ENCODE measurements around the gene ERFE.
"Not testable (repeated sequence)": the region's sequence is repeated elsewhere in the genome, so short reads cannot be mapped to it uniquely, and the experiment has no call there.

The ERFE gene

DNA sequence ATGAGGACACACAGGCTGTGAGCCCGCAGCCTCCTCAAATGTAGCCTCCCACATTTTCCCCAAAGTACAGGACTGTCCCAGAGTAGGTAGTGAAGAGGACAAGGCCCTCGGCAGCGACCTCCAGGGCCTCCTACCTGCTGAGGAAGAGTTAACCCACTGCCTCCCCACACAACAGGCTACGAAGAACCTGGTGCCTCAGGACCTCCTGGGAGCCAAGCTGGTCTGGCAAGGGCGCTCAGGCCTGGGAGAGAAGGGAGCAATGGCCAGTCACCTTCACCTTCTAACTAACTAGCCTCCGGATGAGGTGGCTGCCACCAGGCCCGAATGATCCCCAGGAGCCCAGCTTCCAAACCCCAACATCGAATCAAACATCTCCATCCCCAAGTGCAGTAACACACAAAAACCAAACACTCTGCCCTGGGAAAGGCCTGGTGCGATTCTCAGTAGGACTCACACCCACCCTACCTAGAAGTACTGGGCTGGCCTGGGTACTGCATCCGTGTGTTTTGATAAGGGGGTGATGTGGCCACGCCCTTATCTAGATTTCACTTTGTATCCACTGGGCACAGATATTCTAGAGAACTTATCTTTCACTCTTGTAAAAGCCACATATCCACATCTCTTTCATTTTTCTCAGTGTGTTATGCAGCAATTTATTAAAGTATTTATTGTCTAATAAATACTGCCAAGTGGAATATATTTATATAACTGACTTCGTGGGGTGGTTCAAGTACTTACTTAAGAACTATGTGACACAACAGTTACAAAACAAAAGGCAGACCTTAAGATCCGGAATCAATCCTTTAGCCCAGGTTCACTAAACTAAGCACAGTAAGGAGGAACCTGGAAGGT lies 9.7 kb downstream of the ERFE start:
- H3K36me3 ChIP-seq (ENCODE audit: insufficient read depth, low read length) = peaks cover 33% of the 10 kb centered on the region
- H3K27ac ChIP-seq (ENCODE audit: low read depth, low read length) = no peak overlapping the region
- H3K27me3 ChIP-seq (ENCODE audit: insufficient read depth, low read length) = peaks cover 22% of the 10 kb centered on the region
- H3K4me3 ChIP-seq (ENCODE audit: low read length) = no peak overlapping the region
- no peak overlapping the region for H3K9ac ChIP-seq (ENCODE audit: low read depth, low read length)
- no peaks in the 10 kb centered on the region for H3K9me3 ChIP-seq (ENCODE audit: insufficient read depth, low read depth, low read length)
- WGBS = 98% methylated on average over 11 of the region's 13 CpGs
- no peaks in the 10 kb centered on the region for H3K4me1 ChIP-seq (ENCODE audit: insufficient read depth, low read length)

GRCh38 chr2:238169048-238169707 lies 10.4 kb downstream of the ERFE start:
- Histone ChIP-seq H3K27ac (ENCODE audit: low read depth, low read length) (no peak overlapping the region), H3K27me3 (ENCODE audit: insufficient read depth, low read length) (peaks cover 14% of the 10 kb centered on the region), H3K9ac (ENCODE audit: low read depth, low read length) (no peak overlapping the region)

DNA sequence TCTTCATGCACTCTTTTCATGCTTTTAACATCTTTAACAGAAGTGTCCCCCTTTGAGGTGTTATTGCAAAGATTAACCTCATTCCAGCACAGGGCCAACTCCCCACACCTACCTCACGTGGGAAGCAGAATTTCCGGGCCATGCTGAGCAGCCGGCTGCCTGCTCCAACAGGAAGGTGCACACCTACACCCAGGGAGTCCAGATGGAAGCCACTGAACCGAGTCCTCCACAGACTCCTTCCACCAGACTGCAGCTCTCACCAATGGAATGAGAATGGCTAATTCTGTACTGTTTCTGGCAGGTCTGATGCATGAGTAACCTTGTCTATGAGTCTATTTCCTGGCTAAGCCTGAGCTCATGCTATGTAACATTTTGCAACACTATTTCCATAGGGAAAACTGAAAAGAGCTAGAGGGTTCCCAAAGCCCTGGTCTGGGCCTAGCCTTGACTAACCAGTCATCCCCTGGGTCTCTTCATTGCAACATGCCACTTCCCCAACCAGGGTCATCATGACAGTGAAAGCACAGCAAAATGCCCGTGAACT lies 11.0 kb downstream of the ERFE start:
- WGBS = 89% methylated on average over 5 of the region's 5 CpGs
- Histone ChIP-seq H3K36me3 (ENCODE audit: insufficient read depth, low read length) (peaks cover 44% of the 10 kb centered on the region), H3K27me3 (ENCODE audit: insufficient read depth, low read length) (peaks cover 8% of the 10 kb centered on the region), H3K4me3 (ENCODE audit: low read length) (no peak overlapping the region), H3K9ac (ENCODE audit: low read depth, low read length) (no peak overlapping the region), H3K27ac (ENCODE audit: low read depth, low read length) (no peak overlapping the region), H3K4me1 (ENCODE audit: insufficient read depth, low read length) (no peaks in the 10 kb centered on the region), H3K9me3 (ENCODE audit: insufficient read depth, low read depth, low read length) (no peaks in the 10 kb centered on the region)

More at GRCh38 chr2:238169048-238169707, 10.4 kb downstream of the ERFE start:
- 92% methylated on average over 6 of the region's 6 CpGs for WGBS
- no peak overlapping the region for H3K4me3 ChIP-seq (ENCODE audit: low read length)
- H3K4me1 ChIP-seq (ENCODE audit: insufficient read depth, low read length) = no peaks in the 10 kb centered on the region
- H3K36me3 ChIP-seq (ENCODE audit: insufficient read depth, low read length) = peaks cover 39% of the 10 kb centered on the region
- no peaks in the 10 kb centered on the region for H3K9me3 ChIP-seq (ENCODE audit: insufficient read depth, low read depth, low read length)

DNA sequence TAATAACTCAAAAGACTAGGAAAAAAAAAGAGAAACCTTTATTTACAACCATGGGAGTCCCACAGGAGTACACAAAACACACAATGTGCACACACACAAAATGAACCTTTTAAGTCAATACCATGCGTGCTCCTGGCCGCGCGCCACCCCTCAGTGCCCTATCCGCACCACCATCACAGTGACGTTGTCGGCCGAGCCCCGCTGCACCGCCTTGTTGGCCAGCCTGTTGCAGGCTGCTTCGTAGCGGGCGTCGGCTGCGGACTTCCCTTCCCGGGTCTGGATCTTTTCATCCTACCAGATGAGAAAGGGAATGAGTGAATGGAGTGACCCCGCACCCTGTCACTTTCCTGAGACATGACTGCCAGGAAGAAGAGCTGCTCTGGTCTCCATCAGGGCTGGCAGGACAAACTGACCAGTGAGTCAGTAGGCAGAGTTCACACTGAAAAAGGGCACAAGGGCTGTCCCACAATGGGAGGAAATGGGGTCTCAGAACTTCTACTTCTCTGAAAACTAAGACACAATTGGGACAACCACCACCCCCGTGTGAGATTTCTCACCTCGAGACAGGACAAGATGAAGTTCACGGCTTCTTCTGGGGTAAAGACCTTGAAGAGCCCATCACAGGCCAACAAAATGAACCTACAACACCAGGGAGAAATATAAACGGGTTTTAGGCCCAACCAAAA lies 11.8 kb downstream of the ERFE start:
- H3K4me1 ChIP-seq (ENCODE audit: insufficient read depth, low read length) = no peaks in the 10 kb centered on the region
- 0 out of 2 replicates have a peak, but pooled peaks cover under 1% of the 10 kb centered on the region for H3K27me3 ChIP-seq (ENCODE audit: insufficient read depth, low read length)
- H3K36me3 ChIP-seq (ENCODE audit: insufficient read depth, low read length) = peaks cover 48% of the 10 kb centered on the region
- H3K9me3 ChIP-seq (ENCODE audit: insufficient read depth, low read depth, low read length) = no peaks in the 10 kb centered on the region
- WGBS = 94% methylated on average over 20 of the region's 21 CpGs
- no peak overlapping the region for H3K27ac ChIP-seq (ENCODE audit: low read depth, low read length)
- no peak overlapping the region for H3K9ac ChIP-seq (ENCODE audit: low read depth, low read length)
- H3K4me3 ChIP-seq (ENCODE audit: low read length) = no peak overlapping the region

DNA sequence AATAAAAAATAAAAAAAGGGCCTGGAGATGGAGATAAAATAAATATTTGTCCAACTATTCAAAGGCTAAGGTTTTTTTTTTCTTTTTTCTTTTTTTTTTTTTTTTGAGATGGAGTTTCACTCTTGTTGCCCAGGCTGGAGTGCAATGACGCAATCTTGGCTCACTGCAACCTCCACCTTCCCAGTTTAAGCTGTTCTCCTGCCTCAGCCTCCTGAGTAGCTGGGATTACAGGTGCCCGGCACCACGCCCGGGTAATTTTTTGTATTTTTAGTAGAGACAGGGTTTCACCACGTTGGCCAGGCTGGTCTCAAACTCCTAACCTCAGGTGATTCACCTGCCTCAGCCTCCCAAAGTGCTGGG lies 12.3 kb downstream of the ERFE start:
- H3K9ac ChIP-seq (ENCODE audit: low read depth, low read length); H3K27ac ChIP-seq (ENCODE audit: low read depth, low read length); H3K4me3 ChIP-seq (ENCODE audit: low read length); H3K9me3 ChIP-seq (ENCODE audit: insufficient read depth, low read depth, low read length); H3K27me3 ChIP-seq (ENCODE audit: insufficient read depth, low read length); H3K4me1 ChIP-seq (ENCODE audit: insufficient read depth, low read length): not testable (repeated sequence)
- peaks cover 49% of the 10 kb centered on the region for H3K36me3 ChIP-seq (ENCODE audit: insufficient read depth, low read length)
- WGBS = 97% methylated on average over 5 of the region's 5 CpGs

DNA sequence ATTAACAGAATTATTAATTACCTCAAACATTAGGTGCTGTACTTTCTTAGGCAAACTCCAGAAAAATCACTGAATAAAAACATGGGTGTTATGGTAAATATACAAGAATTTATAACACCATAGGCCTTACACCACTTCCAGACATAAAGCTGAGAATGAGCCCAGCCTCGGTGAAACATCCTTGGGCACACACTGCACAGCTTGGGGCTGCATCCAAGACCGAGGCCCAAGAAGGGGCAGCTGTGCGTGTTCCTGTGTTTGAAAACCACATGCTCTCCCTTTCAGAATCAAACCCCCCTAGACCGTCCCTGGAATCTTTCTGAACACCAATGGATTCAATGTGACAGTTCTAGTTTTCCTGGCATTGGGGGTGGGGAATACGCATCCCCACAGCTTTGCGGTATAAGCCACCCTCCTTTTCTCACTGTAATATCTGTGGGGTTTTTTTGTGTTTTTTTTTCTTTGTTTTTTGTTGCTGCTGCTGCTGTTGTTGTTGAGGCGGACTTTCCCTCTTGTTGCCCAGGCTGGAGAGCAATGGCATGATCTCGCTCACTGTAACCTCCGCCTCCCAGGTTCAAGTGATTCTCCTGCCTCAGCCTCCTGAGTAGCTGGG lies 12.9 kb downstream of the ERFE start:
- Histone ChIP-seq H3K36me3 (ENCODE audit: insufficient read depth, low read length) (peaks cover 52% of the 10 kb centered on the region), H3K27ac (ENCODE audit: low read depth, low read length) (no peak overlapping the region), H3K9ac (ENCODE audit: low read depth, low read length) (no peak overlapping the region), H3K4me1 (ENCODE audit: insufficient read depth, low read length) (no peaks in the 10 kb centered on the region), H3K4me3 (ENCODE audit: low read length) (no peak overlapping the region), H3K27me3 (ENCODE audit: insufficient read depth, low read length) (no peaks in the 10 kb centered on the region), H3K9me3 (ENCODE audit: insufficient read depth, low read depth, low read length) (no peaks in the 10 kb centered on the region)
- WGBS = 94% methylated on average over 9 of the region's 9 CpGs

DNA sequence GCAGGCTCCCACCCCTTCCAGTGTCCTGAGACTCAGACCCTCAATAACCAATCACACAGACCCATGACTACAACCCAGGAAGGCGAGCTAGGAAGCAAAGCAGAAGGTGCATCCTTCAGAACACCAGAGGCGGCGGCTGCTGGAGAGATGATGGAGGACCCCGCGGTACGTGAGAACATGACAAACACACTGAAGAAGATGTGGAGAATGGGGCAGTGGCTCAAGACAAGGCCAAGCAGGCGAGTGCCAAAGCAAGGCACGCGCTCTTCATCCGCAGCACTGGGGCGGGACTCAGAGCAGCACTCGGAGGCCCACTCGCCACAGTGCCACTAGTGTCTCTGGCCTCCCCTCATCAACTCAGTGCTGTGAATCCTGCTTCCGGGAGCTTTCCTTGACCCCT lies 13.7 kb downstream of the ERFE start:
- H3K9ac ChIP-seq (ENCODE audit: low read depth, low read length) = no peak overlapping the region
- H3K4me3 ChIP-seq (ENCODE audit: low read length) = no peak overlapping the region
- H3K9me3 ChIP-seq (ENCODE audit: insufficient read depth, low read depth, low read length) = no peaks in the 10 kb centered on the region
- no peak overlapping the region for H3K27ac ChIP-seq (ENCODE audit: low read depth, low read length)
- WGBS = 93% methylated on average over 14 of the region's 14 CpGs
- no peaks in the 10 kb centered on the region for H3K27me3 ChIP-seq (ENCODE audit: insufficient read depth, low read length)
- H3K4me1 ChIP-seq (ENCODE audit: insufficient read depth, low read length) = no peaks in the 10 kb centered on the region
- peaks cover 60% of the 10 kb centered on the region for H3K36me3 ChIP-seq (ENCODE audit: insufficient read depth, low read length)

- Histone ChIP-seq H3K4me1 (ENCODE audit: insufficient read depth, low read length) (no peaks in the 10 kb centered on the region), H3K9ac (ENCODE audit: low read depth, low read length) (no peak overlapping the region), H3K27ac (ENCODE audit: low read depth, low read length) (no peak overlapping the region), H3K9me3 (ENCODE audit: insufficient read depth, low read depth, low read length) (no peaks in the 10 kb centered on the region), H3K4me3 (ENCODE audit: low read length) (no peak overlapping the region), H3K27me3 (ENCODE audit: insufficient read depth, low read length) (no peaks in the 10 kb centered on the region), H3K36me3 (ENCODE audit: insufficient read depth, low read length) (peaks cover 72% of the 10 kb centered on the region)
- 91% methylated on average over 2 of the region's 2 CpGs for WGBS
Measured at GRCh38 chr2:238173692-238174091, 14.9 kb downstream of the ERFE start.

DNA sequence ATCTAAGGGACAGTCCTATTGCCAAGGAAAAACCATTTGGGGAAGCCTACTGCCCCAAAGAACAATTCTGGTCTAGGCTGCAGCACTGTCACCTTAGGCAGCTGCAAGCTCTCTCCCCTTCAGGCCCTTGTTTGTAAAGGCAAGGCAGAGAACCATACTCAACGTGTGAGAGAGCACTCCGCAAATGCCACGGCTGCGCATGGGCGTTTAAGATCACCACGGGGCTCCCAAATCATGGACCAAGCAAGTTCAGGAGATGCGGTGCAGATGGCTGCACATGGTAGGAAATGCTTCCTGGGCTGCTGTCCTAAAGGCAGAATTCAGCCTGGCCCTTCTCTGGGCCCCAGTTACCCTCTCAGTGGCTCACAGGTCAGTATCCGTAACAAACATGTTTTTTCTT lies 15.5 kb downstream of the ERFE start:
- H3K4me1 ChIP-seq (ENCODE audit: insufficient read depth, low read length) = no peaks in the 10 kb centered on the region
- H3K27ac ChIP-seq (ENCODE audit: low read depth, low read length) = no peak overlapping the region
- H3K9me3 ChIP-seq (ENCODE audit: insufficient read depth, low read depth, low read length) = no peaks in the 10 kb centered on the region
- H3K9ac ChIP-seq (ENCODE audit: low read depth, low read length) = no peak overlapping the region
- 97% methylated on average over 8 of the region's 8 CpGs for WGBS
- peaks cover 74% of the 10 kb centered on the region for H3K36me3 ChIP-seq (ENCODE audit: insufficient read depth, low read length)
- no peak overlapping the region for H3K4me3 ChIP-seq (ENCODE audit: low read length)
- no peaks in the 10 kb centered on the region for H3K27me3 ChIP-seq (ENCODE audit: insufficient read depth, low read length)

DNA sequence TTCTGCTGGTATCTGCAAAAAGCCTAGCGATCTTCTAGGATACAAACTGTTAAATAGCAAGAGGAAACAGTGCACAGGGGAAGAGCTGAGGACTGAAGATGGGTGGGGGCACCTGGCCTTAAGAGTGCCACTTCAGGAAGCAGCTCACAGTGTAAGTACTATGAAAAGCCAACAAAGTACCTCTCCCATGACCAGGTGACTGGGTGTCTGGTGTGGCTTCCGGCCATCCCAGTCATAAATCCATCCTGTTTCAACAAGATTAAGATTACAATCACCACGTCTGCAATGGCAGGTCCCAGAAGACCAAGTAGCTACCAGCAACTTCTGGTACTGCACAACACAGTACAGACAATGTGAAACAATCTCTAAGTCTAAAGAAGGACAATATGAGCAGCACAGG lies 15.9 kb downstream of the ERFE start:
- no peaks in the 10 kb centered on the region for H3K27me3 ChIP-seq (ENCODE audit: insufficient read depth, low read length)
- H3K27ac ChIP-seq (ENCODE audit: low read depth, low read length) = no peak overlapping the region
- peaks cover 75% of the 10 kb centered on the region for H3K36me3 ChIP-seq (ENCODE audit: insufficient read depth, low read length)
- H3K4me3 ChIP-seq (ENCODE audit: low read length) = no peak overlapping the region
- no peaks in the 10 kb centered on the region for H3K4me1 ChIP-seq (ENCODE audit: insufficient read depth, low read length)
- WGBS = 91% methylated on average over 3 of the region's 3 CpGs
- no peaks in the 10 kb centered on the region for H3K9me3 ChIP-seq (ENCODE audit: insufficient read depth, low read depth, low read length)
- no peak overlapping the region for H3K9ac ChIP-seq (ENCODE audit: low read depth, low read length)

GRCh38 chr2:238176613-238177012 lies 17.8 kb downstream of the ERFE start:
- no peaks in the 10 kb centered on the region for H3K27me3 ChIP-seq (ENCODE audit: insufficient read depth, low read length)
- H3K27ac ChIP-seq (ENCODE audit: low read depth, low read length) = no peak overlapping the region
- H3K4me3 ChIP-seq (ENCODE audit: low read length) = no peak overlapping the region
- no peaks in the 10 kb centered on the region for H3K9me3 ChIP-seq (ENCODE audit: insufficient read depth, low read depth, low read length)
- peaks cover 81% of the 10 kb centered on the region for H3K36me3 ChIP-seq (ENCODE audit: insufficient read depth, low read length)
- no peaks in the 10 kb centered on the region for H3K4me1 ChIP-seq (ENCODE audit: insufficient read depth, low read length)
- H3K9ac ChIP-seq (ENCODE audit: low read depth, low read length) = no peak overlapping the region
